ENCODE measurements around the gene SRP54. TPM values are rescaled to one million over a fixed set of nuclear protein-coding genes. Genes with fewer than 3 reads are reported as not detected.
"Not testable (repeated sequence)": the region's sequence is repeated elsewhere in the genome, so short reads cannot be mapped to it uniquely, and the experiment has no call there.

SRP54 gene
- total RNA-seq = 73.1 and 80.2 TPM in 2 replicates

GRCh38 chr14:34982421-34983147 is at the start of gene SRP54:
Gene SRP54 (plus strand): TSS chr14:34982992. CDS start chr14:34996710, 13,718 bp downstream.
- peak; percentile 93 for DNase-seq (ENCODE audit: low read depth, low spot score)

- DNase-seq (ENCODE audit: low read depth, low spot score) = no peak
Measured at GRCh38 chr14:34933301-34933700, 49.5 kb upstream of the SRP54 start.

GRCh38 chr14:34935488-34935887 is 47.3 kb upstream of the SRP54 start:
- no peak for DNase-seq (ENCODE audit: low read depth, low spot score)

GRCh38 chr14:34937442-34937841 is 45.4 kb upstream of the SRP54 start:
- no peak for DNase-seq (ENCODE audit: low read depth, low spot score)

- no peak for DNase-seq (ENCODE audit: low read depth, low spot score)
Measured at GRCh38 chr14:34937876-34938275, 44.9 kb upstream of the SRP54 start.

- no peak for DNase-seq (ENCODE audit: low read depth, low spot score)
Measured at GRCh38 chr14:34943506-34943905, 39.3 kb upstream of the SRP54 start.

GRCh38 chr14:34944744-34945143 is 38.0 kb upstream of the SRP54 start:
- no peak for DNase-seq (ENCODE audit: low read depth, low spot score)

GRCh38 chr14:34946699-34947098 is 36.1 kb upstream of the SRP54 start:
- DNase-seq (ENCODE audit: low read depth, low spot score) = no peak

GRCh38 chr14:34951286-34951685 is 31.5 kb upstream of the SRP54 start:
- DNase-seq (ENCODE audit: low read depth, low spot score) = no peak

GRCh38 chr14:34956931-34957330 is 25.9 kb upstream of the SRP54 start:
- DNase-seq (ENCODE audit: low read depth, low spot score) = no peak

- no peak for DNase-seq (ENCODE audit: low read depth, low spot score)
Measured at GRCh38 chr14:34957771-34958286, 25.0 kb upstream of the SRP54 start.

GRCh38 chr14:34962106-34962505 is 20.7 kb upstream of the SRP54 start:
- not testable (repeated sequence) for DNase-seq (ENCODE audit: low read depth, low spot score)

- no peak for DNase-seq (ENCODE audit: low read depth, low spot score)
Measured at GRCh38 chr14:34964977-34965764, 17.6 kb upstream of the SRP54 start.

GRCh38 chr14:34965912-34966311 is 16.9 kb upstream of the SRP54 start:
- no peak for DNase-seq (ENCODE audit: low read depth, low spot score)

GRCh38 chr14:34966413-34966812 is 16.4 kb upstream of the SRP54 start:
- no peak for DNase-seq (ENCODE audit: low read depth, low spot score)

- no peak for DNase-seq (ENCODE audit: low read depth, low spot score)
Measured at GRCh38 chr14:34970665-34971064, 12.1 kb upstream of the SRP54 start.

GRCh38 chr14:34971381-34971780 is 11.4 kb upstream of the SRP54 start:
- DNase-seq (ENCODE audit: low read depth, low spot score) = no peak

- no peak for DNase-seq (ENCODE audit: low read depth, low spot score)
Measured at GRCh38 chr14:34971801-34972200, 11.0 kb upstream of the SRP54 start.

- no peak for DNase-seq (ENCODE audit: low read depth, low spot score)
Measured at GRCh38 chr14:34978444-34978843, 4.3 kb upstream of the SRP54 start.

GRCh38 chr14:34980337-34980900 is 2.4 kb upstream of the SRP54 start:
- DNase-seq (ENCODE audit: low read depth, low spot score) = no peak

GRCh38 chr14:34981743-34982420 is 910 bp upstream of the SRP54 start:
- DNase-seq (ENCODE audit: low read depth, low spot score) = no peak
